ENCODE results near the gene ARID3A. TPM values are rescaled to one million over a fixed set of nuclear protein-coding genes. Genes with fewer than 3 reads are reported as not detected.

Gene ARID3A
- total RNA-seq, 1 experiment from 2014 or later: 239 TPM

DNA sequence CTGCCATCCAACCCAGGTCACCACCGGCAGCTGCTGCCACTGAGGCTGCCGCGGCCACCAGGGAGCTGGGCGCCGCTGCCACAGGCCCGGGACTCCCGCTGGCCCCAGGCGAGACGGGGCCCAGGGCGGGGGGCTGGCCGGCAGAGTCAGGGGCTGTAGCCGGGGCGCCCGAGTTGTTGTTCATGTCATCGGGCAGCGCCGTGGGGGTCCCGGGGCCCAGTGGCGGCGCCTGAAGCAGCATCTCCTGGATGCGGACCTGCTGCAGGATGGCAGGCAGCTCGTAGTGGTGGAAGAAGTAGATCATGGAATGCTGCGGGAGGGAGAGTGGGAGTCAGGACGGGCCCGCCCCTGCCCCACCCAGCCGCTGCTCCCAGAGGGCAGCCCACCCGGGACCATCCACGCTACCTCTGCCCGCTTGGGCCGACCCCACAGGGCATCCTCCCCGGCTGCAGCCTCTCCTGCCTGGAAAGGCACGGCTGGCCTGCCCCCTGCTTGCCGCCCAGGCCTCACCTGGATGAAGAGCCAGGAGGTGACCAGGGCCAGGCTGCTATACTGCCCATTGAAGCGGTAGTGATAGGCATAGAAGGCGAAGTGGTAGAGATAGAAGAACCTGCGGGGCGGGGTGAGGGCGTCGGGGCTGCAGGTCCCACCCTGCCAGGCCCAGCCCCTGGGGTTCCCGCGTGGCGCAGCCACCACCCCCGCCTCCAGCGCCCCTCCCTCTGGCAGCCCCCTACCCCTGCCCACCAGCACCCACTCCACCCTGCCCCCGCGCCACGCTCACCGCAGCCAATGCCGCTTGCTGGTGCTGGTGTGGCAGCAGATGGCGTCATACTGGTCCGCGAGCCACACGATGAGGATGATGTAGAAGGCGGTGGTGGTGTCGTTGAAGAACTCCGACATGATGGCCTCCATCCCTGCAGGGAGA lies 85.0 kb downstream of the ARID3A start:
- no peak for DNase-seq
- H3K4me3 ChIP-seq (ENCODE audit: low read depth, low read length): no peak overlapping the region
- BruUV-seq (replicated peaks): no TSS peak
- H3K27ac Mint-ChIP-seq (ENCODE audit: unreplicated experiment): no peak overlapping the region
- H3K27me3 Mint-ChIP-seq (ENCODE audit: insufficient read depth, unreplicated experiment): no peaks in the 10 kb centered on the region
- no peaks in the 10 kb centered on the region for H3K4me1 Mint-ChIP-seq (ENCODE audit: low read depth, unreplicated experiment)
- H3K4me1 ChIP-seq: no peaks in the 10 kb centered on the region
- no peaks in the 10 kb centered on the region; the same call in 1 of the 2 replicates for H3K36me3 ChIP-seq (ENCODE audit: control insufficient read depth, insufficient read depth, low read length)
- H3K27me3 ChIP-seq (replicated peaks; ENCODE audit: control insufficient read depth, insufficient read depth, low read length): no peaks in the 10 kb centered on the region
- no peaks in the 10 kb centered on the region for H3K9me3 ChIP-seq
- H3K4me3 Mint-ChIP-seq (ENCODE audit: unreplicated experiment): no peak overlapping the region
- H3K9me3 Mint-ChIP-seq (ENCODE audit: unreplicated experiment): no peaks in the 10 kb centered on the region
- ChIA-PET CTCF (no interaction called here), POLR2A (no interaction called here)
- H3K36me3 Mint-ChIP-seq (ENCODE audit: insufficient read depth, unreplicated experiment): peaks cover 26% of the 10 kb centered on the region
- intact Hi-C loops (cut with micrococcal nuclease; ENCODE audit: unreplicated experiment): no loop called here
- TF ChIP-seq, protein P1, sequence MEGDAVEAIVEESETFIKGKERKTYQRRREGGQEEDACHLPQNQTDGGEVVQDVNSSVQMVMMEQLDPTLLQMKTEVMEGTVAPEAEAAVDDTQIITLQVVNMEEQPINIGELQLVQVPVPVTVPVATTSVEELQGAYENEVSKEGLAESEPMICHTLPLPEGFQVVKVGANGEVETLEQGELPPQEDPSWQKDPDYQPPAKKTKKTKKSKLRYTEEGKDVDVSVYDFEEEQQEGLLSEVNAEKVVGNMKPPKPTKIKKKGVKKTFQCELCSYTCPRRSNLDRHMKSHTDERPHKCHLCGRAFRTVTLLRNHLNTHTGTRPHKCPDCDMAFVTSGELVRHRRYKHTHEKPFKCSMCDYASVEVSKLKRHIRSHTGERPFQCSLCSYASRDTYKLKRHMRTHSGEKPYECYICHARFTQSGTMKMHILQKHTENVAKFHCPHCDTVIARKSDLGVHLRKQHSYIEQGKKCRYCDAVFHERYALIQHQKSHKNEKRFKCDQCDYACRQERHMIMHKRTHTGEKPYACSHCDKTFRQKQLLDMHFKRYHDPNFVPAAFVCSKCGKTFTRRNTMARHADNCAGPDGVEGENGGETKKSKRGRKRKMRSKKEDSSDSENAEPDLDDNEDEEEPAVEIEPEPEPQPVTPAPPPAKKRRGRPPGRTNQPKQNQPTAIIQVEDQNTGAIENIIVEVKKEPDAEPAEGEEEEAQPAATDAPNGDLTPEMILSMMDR (IDR thresholded peaks at IDR 0.05; ENCODE audit: insufficient read depth in 1 of 2, low read depth in 1 of 2, low read length in 1 of 2, severe bottlenecking in 1 of 2, unreplicated experiment in 1 of 2): no peak

DNA sequence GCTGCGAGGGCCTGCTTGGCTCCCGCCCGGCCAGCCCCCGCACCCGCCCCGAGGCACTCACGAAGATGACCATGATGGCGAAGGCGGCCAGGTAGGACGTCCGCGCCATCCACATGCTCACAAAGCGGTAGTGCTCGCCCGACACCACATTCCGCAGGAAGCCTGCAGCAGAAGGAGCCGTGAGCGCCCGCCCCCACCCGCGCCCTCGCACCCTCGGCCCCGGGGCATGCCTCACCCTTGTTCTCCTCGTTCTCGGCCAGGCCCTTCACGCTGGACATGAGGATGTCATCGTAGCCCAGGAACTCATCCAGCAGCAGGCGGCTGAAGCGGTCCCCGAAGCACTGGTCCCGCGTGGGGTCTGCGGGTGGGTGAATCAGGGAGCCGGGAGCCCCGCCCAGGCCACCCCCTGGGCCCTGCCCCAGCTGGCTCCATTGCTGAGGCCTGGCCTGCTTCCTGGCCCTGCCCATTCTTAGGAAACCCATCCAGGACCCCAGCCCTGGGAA lies 86.0 kb downstream of the ARID3A start:
- Mint-ChIP-seq H3K36me3 (ENCODE audit: insufficient read depth, unreplicated experiment) (peaks cover 22% of the 10 kb centered on the region), H3K4me1 (ENCODE audit: low read depth, unreplicated experiment) (no peaks in the 10 kb centered on the region), H3K27ac (ENCODE audit: unreplicated experiment) (no peak overlapping the region), H3K27me3 (ENCODE audit: insufficient read depth, unreplicated experiment) (no peaks in the 10 kb centered on the region), H3K9me3 (ENCODE audit: unreplicated experiment) (no peaks in the 10 kb centered on the region), H3K4me3 (ENCODE audit: unreplicated experiment) (no peak overlapping the region)
- CTCF ChIA-PET: no interaction called here
- Histone ChIP-seq H3K27me3 (replicated peaks; ENCODE audit: control insufficient read depth, insufficient read depth, low read length) (no peaks in the 10 kb centered on the region), H3K4me3 (ENCODE audit: low read depth, low read length) (no peak overlapping the region), H3K4me1 (no peaks in the 10 kb centered on the region), H3K9me3 (no peaks in the 10 kb centered on the region), H3K36me3 (ENCODE audit: control insufficient read depth, insufficient read depth, low read length) (no peaks in the 10 kb centered on the region; the same call in 1 of the 2 replicates)
- DNase-seq: no peak
- TF ChIP-seq, protein P1 (IDR thresholded peaks at IDR 0.05; ENCODE audit: insufficient read depth in 1 of 2, low read depth in 1 of 2, low read length in 1 of 2, severe bottlenecking in 1 of 2, unreplicated experiment in 1 of 2): no peak
- POLR2A ChIA-PET: no interaction called here
- BruUV-seq (replicated peaks): no TSS peak
- intact Hi-C loops (cut with micrococcal nuclease; ENCODE audit: unreplicated experiment): no loop called here

DNA sequence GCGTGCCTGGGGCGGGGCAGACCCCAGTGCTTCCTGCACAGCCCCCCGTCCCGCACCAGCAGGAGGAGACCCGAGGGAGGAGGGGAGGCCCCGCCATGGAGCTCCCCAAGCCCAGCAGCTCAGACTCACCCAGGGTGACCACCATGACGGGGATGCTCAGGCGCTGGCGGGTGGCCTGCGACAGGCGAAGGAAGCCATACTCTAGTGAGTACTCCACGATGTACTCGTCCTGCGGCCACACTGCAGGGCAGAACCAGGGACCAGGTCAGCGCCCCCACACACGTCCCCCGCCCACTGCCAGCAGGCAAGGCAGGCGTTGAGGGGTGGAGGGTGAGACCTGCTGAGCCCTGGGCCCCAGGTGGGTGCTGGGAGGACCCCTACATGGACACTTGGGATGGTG lies 86.5 kb downstream of the ARID3A start:
- TF ChIP-seq, protein P1 (IDR thresholded peaks at IDR 0.05; ENCODE audit: insufficient read depth in 1 of 2, low read depth in 1 of 2, low read length in 1 of 2, severe bottlenecking in 1 of 2, unreplicated experiment in 1 of 2): no peak
- H3K36me3 ChIP-seq (ENCODE audit: control insufficient read depth, insufficient read depth, low read length): no peaks in the 10 kb centered on the region; the same call in 1 of the 2 replicates
- H3K4me1 ChIP-seq: peaks cover 4% of the 10 kb centered on the region; the same call in 1 of the 2 replicates
- H3K9me3 Mint-ChIP-seq (ENCODE audit: unreplicated experiment): no peaks in the 10 kb centered on the region
- H3K36me3 Mint-ChIP-seq (ENCODE audit: insufficient read depth, unreplicated experiment): peaks cover 22% of the 10 kb centered on the region
- no peak overlapping the region for H3K4me3 ChIP-seq (ENCODE audit: low read depth, low read length)
- no peaks in the 10 kb centered on the region for H3K4me1 Mint-ChIP-seq (ENCODE audit: low read depth, unreplicated experiment)
- H3K27ac Mint-ChIP-seq (ENCODE audit: unreplicated experiment): no peak overlapping the region
- ChIA-PET CTCF (no interaction called here), POLR2A (no interaction called here)
- H3K4me3 Mint-ChIP-seq (ENCODE audit: unreplicated experiment): no peak overlapping the region
- no peaks in the 10 kb centered on the region for H3K27me3 Mint-ChIP-seq (ENCODE audit: insufficient read depth, unreplicated experiment)
- no TSS peak for BruUV-seq (replicated peaks)
- intact Hi-C loops (cut with micrococcal nuclease; ENCODE audit: unreplicated experiment): no loop called here
- no peak for DNase-seq
- H3K9me3 ChIP-seq: no peaks in the 10 kb centered on the region
- no peaks in the 10 kb centered on the region for H3K27me3 ChIP-seq (replicated peaks; ENCODE audit: control insufficient read depth, insufficient read depth, low read length)
